Kidney (tissue), 14 donors: ENCODE data around the gene XYLT1. TPM values are rescaled to one million over a fixed set of nuclear protein-coding genes. Genes with fewer than 3 reads are reported as not detected.

Experiments
- DNase-seq, 5 donors: peaks; one replicate each; pipeline ENCODE4 v3.0.0-alpha.2; 2013 to 2020
- FAIRE-seq: peaks from 2 replicates; lab custom pipeline; 2012; peaks lifted over from hg19 to GRCh38; lab: Jason Lieb, UNC
- H3K27ac ChIP-seq, 2 donors: one replicate each; pipeline ENCODE4 v1.7.0; 2013; ENCODE audit warnings: low read depth in 2 of 2, low read length in 2 of 2, inconsistent platforms in 1 of 2
- H3K27me3 ChIP-seq: one replicate; pipeline ENCODE4 v1.7.1; 2013; ENCODE audit warnings: low read length, inconsistent platforms; ENCODE audit not compliant: control insufficient read depth, insufficient read depth
- H3K36me3 ChIP-seq, 3 donors: one replicate each; pipeline versions ENCODE4 v1.7.0 to v1.7.1; 2013; ENCODE audit warnings: low read length in 3 of 3, control low read depth in 1 of 3, inconsistent platforms in 1 of 3; ENCODE audit not compliant: insufficient read depth in 3 of 3, control insufficient read depth in 2 of 3
- H3K4me1 ChIP-seq, 3 donors: one replicate each; pipeline versions ENCODE4 v1.7.0 to v1.7.1; 2013; ENCODE audit warnings: low read length in 3 of 3, inconsistent platforms in 1 of 3, low read depth in 1 of 3; ENCODE audit not compliant: control insufficient read depth in 2 of 3, insufficient read depth in 2 of 3
- H3K4me3 ChIP-seq, 3 donors: one replicate each; pipeline versions ENCODE4 v1.7.0 to v1.8.1; 2013; ENCODE audit warnings: low read length in 3 of 3, control low read depth in 1 of 3, inconsistent platforms in 1 of 3
- H3K9ac ChIP-seq, 3 donors: one replicate each; pipeline versions ENCODE4 v1.7.0 to v1.7.1; 2013; ENCODE audit warnings: low read length in 3 of 3, control low read depth in 1 of 3, inconsistent platforms in 1 of 3
- H3K9me3 ChIP-seq, 3 donors: one replicate each; pipeline versions ENCODE4 v1.7.0 to v1.7.1; 2013; ENCODE audit warnings: low read length in 3 of 3, control low read depth in 1 of 3, inconsistent platforms in 1 of 3; ENCODE audit not compliant: control insufficient read depth in 2 of 3, insufficient read depth in 1 of 3
- CTCF ChIP-seq: IDR thresholded peaks from 3 replicates; pipeline ENCODE4 v1.5.1; 2012; ENCODE audit warnings: mild to moderate bottlenecking, moderate library complexity, borderline replicate concordance; ENCODE audit not compliant: insufficient read depth; ENCODE audit errors: extremely low read depth
- intact Hi-C: fragments of 100-400 bp; cut with DNase I; formaldehyde crosslinking; loops from one replicate; pipeline ENCODE4 v1.11.1; 2022
- polyA plus RNA-seq: library from polyadenylated mRNA; stranded (reverse); fragments of 350-450 nt; fragmentation: Illumina TruSeq; extraction: RNeasy Lipid Tissue Mini Kit (QIAGEN cat#74804); gene quantifications from one replicate; pipeline ENCODE4 v1.2.3, GENCODE V29; 2014; ENCODE audit warnings: low read depth, low replicate concordance; ENCODE audit not compliant: insufficient read depth
- total RNA-seq: library from RNA; stranded (reverse); fragmentation: NEBNext Ultra II Directional; extraction: Animal tissue kit (Norgen Biotek cat#: 25700); gene quantifications from one replicate; pipeline ENCODE4 v1.2.1, GENCODE V29; 2021
- donor health status: control.
- donor health status: control.
- donor health status: control.
- donor health status: control.
- donor health status: control.
- donor health status: DM: yes; HTN: yes; CAD: no.
- donor health status: Normal renal cell carcinoma (clear cell type).

XYLT1 gene
- total and polyA plus RNA-seq, 2 donors from 2014 or later, result 0.52 to 7.6 TPM

- no peaks in the 10 kb centered on the region for H3K4me1 ChIP-seq
- intact Hi-C loops, result no loop called here
- H3K9me3 ChIP-seq, result no peaks in the 10 kb centered on the region
- DNase-seq, result no peak
- H3K27me3 ChIP-seq, result no peaks in the 10 kb centered on the region
- no peak overlapping the region for H3K4me3 ChIP-seq
- no peak for FAIRE-seq
- H3K27ac ChIP-seq, result no peak overlapping the region
- H3K36me3 ChIP-seq, result no peaks in the 10 kb centered on the region
- no peak for TF ChIP-seq CTCF
- no peak overlapping the region for H3K9ac ChIP-seq
Observed at GRCh38 chr16:17184026-17184425, 286.7 kb downstream of the XYLT1 start.

- no peaks in the 10 kb centered on the region for H3K4me1 ChIP-seq
- no peak for FAIRE-seq
- no peak overlapping the region for H3K4me3 ChIP-seq
- no peaks in the 10 kb centered on the region for H3K9me3 ChIP-seq
- peak in 1 of 5 donors; percentile 27 for DNase-seq
- intact Hi-C loops, result no loop called here
- H3K27ac ChIP-seq, result no peak overlapping the region
- no peaks in the 10 kb centered on the region for H3K36me3 ChIP-seq
- no peak for TF ChIP-seq CTCF
- no peak overlapping the region for H3K9ac ChIP-seq
- no peaks in the 10 kb centered on the region for H3K27me3 ChIP-seq
Observed at GRCh38 chr16:17177959-17178905, 292.5 kb downstream of the XYLT1 start.

- no peak for TF ChIP-seq CTCF
- H3K27ac ChIP-seq, result no peak overlapping the region
- FAIRE-seq (no peak), DNase-seq (no peak)
- H3K36me3 ChIP-seq, result no peaks in the 10 kb centered on the region
- intact Hi-C loops, result no loop called here
- no peak overlapping the region for H3K4me3 ChIP-seq
- no peaks in the 10 kb centered on the region for H3K27me3 ChIP-seq
- H3K9ac ChIP-seq, result no peak overlapping the region
- no peaks in the 10 kb centered on the region for H3K4me1 ChIP-seq
- H3K9me3 ChIP-seq, result no peaks in the 10 kb centered on the region
Observed at GRCh38 chr16:17177242-17177958, 293.4 kb downstream of the XYLT1 start.
